Thyroid gland (tissue), 4 donors: ENCODE measurements around the gene ZNF687.

Source experiments
- POLR2A ChIP-seq, 2 donors: fragments of 450-650 bp; IDR thresholded peaks; one replicate each; pipeline ENCODE4 v1.6.1; 2017; ENCODE audit warnings: antibody characterized with exemption in 2 of 2, mild to moderate bottlenecking in 2 of 2, moderate library complexity in 1 of 2
- TF ChIP-seq, protein P1 (sequence below), 6 experiments: fragments of 200-600 bp in 3 of 6; fragments of 450-650 bp in 3 of 6; sonication (generic) in 3 of 6; IDR thresholded peaks; one replicate each; pipeline ENCODE4 v1.5.1; 2016 to 2019; ENCODE audit warnings: antibody characterized with exemption in 6 of 6, mild to moderate bottlenecking in 2 of 6, inconsistent platforms in 1 of 6, moderate library complexity in 1 of 6

DNA sequence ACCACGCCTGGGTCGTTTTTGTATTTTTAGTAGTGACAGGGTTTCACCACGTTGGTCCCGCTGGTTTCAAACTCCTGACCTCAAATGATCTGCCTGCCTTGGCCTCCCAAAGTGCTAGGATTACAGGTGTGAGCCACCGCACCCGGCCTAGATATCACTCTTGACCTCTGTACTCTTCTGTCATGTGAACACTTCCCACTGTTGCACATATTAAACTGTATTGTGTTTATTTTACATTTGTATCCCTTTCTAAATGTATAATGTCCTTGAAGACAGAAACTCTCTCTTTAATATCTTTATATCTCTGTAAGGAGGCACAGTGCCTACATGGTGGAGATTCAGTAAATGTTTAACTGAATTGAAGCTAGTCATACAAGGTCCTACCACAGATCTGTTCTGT lies 46.9 kb upstream of the ZNF687 start:
- TF ChIP-seq, protein P1, sequence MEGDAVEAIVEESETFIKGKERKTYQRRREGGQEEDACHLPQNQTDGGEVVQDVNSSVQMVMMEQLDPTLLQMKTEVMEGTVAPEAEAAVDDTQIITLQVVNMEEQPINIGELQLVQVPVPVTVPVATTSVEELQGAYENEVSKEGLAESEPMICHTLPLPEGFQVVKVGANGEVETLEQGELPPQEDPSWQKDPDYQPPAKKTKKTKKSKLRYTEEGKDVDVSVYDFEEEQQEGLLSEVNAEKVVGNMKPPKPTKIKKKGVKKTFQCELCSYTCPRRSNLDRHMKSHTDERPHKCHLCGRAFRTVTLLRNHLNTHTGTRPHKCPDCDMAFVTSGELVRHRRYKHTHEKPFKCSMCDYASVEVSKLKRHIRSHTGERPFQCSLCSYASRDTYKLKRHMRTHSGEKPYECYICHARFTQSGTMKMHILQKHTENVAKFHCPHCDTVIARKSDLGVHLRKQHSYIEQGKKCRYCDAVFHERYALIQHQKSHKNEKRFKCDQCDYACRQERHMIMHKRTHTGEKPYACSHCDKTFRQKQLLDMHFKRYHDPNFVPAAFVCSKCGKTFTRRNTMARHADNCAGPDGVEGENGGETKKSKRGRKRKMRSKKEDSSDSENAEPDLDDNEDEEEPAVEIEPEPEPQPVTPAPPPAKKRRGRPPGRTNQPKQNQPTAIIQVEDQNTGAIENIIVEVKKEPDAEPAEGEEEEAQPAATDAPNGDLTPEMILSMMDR (IDR thresholded peaks at IDR 0.05) = no peak
- TF ChIP-seq POLR2A (IDR thresholded peaks at IDR 0.05) = no peak
